HG03108 (cell line): ENCODE results near the gene MEX3B.
"Not testable (repeated sequence)": the region's sequence is repeated elsewhere in the genome, so short reads cannot be mapped to it uniquely, and the experiment has no call there.

ENCODE experiments used
- ATAC-seq: cut with Tn5 transposase; IDR thresholded peaks from one replicate; pipeline ENCODE4 v1.9.1; 2021; ENCODE audit warnings: moderate library complexity; ENCODE audit not compliant: unreplicated experiment

MEX3B gene

GRCh38 chr15:82051664-82052063 lies 5.8 kb upstream of the MEX3B start:
- no peak for ATAC-seq

DNA sequence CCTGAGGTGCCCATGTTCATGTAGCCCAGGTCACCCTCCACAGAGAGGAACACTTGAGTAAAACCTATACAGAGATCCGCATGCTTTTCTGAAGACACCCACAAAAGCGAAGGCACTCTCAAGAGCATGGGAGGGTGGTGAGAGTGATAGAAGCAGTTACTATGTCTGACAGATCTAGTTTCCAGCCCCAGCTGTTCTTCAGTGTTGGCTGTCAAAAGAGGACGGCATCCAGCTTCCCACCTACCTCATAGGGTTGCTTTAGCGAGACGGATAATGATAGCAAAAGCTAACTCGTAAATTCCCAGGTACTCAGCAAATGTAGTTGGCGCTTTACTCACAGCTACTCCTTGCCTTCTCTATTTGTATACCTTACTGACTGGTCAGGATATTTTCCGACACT lies 3.0 kb upstream of the MEX3B start:
- no peak for ATAC-seq

DNA sequence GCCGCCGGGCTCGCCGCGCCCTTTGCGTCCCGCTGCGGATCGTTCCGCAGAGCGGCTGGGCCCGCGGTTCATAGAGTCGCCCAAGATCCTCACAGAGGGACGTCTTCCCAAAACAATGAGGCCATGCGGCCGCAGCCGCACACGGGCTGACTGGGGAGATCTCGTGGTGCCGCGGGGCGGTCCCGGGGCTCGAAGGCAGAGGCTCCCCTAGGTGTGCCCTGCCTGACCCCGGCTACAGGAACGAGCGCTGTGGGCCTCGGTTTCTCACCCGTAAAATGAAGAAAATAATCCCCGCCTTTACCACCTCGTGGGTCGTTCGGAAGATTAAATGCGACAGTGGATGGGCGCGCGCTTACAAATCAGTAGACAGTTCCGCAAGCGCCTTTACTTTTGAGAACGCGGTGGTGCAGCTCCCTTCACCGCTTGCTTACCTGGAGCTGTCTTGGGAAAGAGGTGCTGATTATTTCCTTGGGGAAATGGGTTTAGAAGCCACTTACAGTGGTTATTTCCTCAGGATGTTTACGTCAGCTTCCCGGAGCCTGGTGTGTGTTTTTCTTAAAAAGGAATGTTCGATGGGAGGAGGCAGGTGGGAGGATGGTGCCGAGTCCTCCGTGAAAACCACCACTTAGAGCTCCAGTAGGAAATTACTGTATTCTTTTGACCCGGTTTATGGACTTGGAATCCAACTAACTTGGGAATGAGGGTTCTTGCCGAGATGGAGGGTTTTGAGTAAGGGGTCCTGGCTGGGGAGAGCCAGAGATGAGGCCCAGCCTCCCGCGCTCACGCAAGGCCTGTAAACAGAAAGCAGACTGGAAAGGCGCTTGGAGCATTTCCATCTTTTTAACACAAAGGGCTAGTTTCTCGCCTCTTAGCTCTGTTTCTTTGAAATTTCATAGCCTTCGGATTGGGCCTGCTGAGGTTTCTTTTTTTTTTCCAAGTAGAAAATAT lies 1.9 kb upstream of the MEX3B start:
- peak; percentile 1 for ATAC-seq

DNA sequence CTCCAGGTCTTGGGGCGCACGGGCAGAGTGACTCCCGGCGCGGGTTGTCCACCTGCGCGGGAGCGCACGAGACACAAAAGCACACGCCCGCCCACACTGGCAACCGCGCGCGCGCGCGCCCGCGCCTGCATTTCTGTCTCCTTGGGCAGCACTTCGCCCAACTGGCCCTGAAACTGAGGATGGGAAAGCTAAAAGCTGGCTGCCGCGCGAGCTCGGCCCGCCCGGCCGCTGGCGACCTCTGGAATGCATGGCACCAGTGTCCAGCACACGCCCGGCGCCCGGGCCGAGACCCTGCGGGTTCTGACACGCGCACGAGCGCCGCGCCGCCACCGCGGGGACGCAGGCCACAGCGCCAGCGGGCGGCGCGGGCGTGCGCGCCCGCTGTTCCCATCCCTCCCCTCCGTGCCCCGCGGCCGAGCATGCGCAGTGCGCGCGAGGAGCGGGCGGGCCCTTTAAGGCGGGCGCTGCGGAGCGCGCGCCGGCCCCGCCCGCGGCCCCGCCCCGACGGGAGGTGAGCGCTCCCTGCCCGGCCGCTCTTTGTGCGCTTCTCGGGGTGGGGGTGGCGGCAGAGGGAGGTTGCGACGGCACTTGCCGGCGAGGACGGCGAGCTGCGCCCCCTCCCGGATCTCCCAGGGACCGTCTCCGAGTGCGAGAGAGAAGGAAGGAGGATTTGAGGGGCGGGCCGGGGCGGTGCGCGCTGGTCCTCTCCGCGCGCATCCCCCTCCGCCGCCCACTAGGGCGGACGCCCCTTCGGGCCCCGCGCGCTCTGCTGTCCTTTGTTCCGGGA lies 1.0 kb upstream of the MEX3B start:
- ATAC-seq = peak; percentile 54

GRCh38 chr15:82045179-82045891 lies 483 bp downstream of the MEX3B start:
- ATAC-seq = peak; percentile 6

DNA sequence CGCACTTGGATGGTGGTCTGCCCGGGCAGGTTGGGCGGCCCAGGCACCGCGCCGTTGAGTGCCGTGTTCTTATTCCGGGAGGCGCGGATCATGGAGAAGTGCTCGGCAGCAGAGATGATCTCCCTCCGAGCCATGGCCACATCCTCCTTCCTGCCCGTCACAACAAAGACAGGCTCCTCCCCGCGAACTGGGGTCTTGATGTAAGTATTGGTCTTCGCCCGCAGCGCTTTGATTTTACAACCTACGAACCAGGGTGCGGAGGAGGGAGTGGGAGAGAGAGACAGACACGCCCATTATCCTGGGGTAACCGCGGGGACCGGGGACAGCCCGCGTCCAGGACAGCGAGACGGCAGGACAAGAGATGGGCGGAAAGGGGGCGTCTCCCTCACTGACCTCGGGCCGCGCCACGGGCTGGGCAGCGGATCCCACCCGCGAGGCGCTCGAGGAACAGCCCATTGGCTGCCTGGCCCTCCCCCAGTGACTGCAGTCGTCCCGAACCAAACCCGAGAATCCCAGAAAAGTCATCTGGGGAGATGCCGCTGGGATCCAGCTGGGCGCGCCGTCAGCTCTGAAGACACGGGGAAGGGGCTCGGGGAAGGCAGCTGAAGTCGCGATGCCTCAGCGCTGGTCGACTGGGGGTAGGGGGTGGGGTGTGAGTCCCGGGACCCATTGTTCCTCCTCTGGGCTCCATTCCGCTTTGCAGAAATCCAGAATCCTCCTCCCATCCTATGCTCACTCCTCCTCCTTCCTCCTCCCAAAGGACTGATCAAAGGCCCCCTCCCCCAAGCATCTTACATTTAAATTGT lies 1.2 kb downstream of the MEX3B start:
- no peak for ATAC-seq

- no peak for ATAC-seq
These were observed 1.9 kb downstream of the MEX3B start for GRCh38 chr15:82043796-82044372.

DNA sequence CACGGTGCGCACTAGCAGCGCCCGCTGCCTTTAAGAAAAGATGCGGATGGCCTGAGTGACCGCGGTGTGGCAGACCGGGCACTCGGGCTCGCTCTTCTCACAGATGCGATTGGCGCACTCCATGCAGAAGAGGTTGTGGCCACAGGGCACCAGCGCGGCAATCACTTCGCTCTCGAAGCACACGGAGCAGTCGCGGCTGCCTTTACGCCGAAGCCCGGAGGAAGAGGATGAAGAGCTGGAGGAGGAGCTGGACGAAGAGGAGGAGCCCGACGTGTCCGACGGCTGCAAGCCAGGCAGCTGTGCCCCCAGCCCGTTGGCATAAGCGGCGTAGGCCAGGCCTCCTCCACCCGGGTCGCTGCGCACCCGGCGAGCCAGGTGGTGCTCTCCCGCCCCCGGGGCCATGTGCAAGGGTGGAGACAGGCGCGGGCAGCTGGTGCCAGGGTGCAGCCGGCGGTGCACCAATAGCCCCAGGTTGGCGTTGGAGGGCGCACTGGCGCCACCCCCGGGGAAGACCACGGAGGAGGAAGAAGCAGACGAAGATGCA lies 2.6 kb downstream of the MEX3B start:
- no peak for ATAC-seq

GRCh38 chr15:82040862-82041261 lies 5.0 kb downstream of the MEX3B start:
- no peak for ATAC-seq

DNA sequence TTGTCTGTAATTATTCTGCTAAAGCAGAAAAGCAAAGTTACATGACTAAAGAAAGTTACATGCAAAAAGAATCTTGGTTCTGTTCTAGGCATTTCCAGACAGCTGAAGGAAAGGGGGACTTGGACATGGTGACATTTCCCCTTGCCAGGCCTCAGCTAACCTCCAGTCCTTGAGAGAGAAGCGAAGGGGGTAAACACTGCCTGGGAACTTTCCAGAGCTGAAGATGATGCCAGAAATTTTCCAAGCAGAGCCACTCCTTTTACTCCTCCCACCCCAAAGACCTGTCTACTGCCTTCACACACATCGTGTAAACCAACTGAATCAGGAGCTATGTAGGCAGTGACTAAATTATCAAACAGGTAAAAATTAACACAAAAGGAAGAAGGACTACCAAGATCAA lies 5.4 kb downstream of the MEX3B start:
- no peak for ATAC-seq

DNA sequence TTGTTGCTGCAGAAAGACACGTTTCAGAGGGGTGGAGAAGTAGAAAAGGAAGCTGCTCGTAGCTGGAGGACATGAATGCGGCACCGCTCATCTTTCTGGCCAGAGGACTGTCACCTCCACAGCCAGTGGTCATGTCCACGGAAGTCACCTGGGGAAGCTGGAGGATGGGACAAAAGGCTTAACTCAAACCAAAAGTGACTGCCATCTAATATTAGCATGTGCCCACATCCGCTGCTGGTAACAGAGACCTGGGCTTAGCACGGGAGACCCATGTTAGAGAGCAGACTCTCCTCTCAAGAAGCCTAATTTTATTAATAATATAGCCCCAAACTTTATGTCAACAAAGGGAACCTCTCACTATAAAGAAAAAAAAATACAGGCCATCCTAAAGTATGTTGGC lies 5.9 kb downstream of the MEX3B start:
- ATAC-seq = no peak

GRCh38 chr15:82036461-82036860 lies 9.4 kb downstream of the MEX3B start:
- ATAC-seq = no peak

GRCh38 chr15:82031871-82032270 lies 13.9 kb downstream of the MEX3B start:
- ATAC-seq = no peak

GRCh38 chr15:82030176-82030575 lies 15.6 kb downstream of the MEX3B start:
- no peak for ATAC-seq

- not testable (repeated sequence) for ATAC-seq
These were observed 17.7 kb downstream of the MEX3B start for GRCh38 chr15:82028163-82028562.

DNA sequence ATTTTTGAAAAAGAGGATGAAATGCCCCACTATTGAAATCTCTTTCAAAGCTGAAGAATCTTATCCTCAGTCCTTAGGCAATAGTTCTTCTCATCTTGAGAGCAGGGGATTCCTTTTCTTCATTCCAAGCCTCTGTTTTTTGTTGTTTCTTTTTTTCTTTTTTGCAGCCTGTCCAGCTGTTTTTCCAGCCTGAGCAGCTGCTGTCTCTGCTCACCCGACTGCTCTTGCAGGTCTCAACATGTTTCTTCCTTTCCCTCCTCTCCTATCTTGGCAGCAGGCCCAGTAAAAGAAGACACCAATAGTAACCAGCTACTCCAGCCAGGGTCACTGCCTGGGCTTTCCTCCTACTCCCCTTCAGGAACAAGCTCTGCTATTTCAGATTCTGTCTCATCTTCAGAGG lies 23.8 kb downstream of the MEX3B start:
- no peak for ATAC-seq

GRCh38 chr15:82020625-82021394 lies 25.0 kb downstream of the MEX3B start:
- no peak for ATAC-seq

GRCh38 chr15:82018201-82018600 lies 27.6 kb downstream of the MEX3B start:
- no peak for ATAC-seq

DNA sequence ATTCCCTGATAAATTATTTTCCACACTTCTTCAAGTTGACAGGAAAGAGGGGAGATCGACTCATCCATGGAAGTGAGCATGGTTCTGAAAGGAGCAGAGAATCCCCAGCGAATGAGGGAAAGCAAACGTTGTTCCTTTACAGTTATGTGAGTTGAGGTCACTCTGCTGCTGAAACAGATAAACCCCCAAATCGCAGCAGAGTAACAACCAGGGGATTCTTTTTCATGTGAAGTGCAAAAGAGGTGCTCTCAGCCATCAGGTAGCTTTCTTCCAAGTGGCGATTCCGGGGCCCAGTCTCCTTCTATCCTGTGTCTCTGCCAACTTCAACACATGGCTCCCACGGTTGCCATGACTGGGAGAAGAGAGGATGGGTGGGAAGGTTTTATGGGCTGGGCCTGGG lies 28.2 kb downstream of the MEX3B start:
- ATAC-seq = no peak
